Right lobe of liver (tissue), 4 donors: Measurements from ENCODE around the gene MYOM3.

Experiments
- POLR2A ChIP-seq: fragments of 450-650 bp; IDR thresholded peaks from one replicate; pipeline ENCODE4 v1.6.1; 2017; ENCODE audit warnings: antibody characterized with exemption, mild to moderate bottlenecking
- TF ChIP-seq, protein P1 (sequence below), 4 donors: fragments of 200-600 bp in 3 of 4; fragments of 450-650 bp in 1 of 4; IDR thresholded peaks; one replicate each; pipeline versions ENCODE4 v1.5.1 to v1.8.0; 2016 to 2022; ENCODE audit warnings: antibody characterized with exemption in 4 of 4, mild to moderate bottlenecking in 2 of 4
- donor health status: DM: no; HTN: no; CAD: no.
- donor health status: DM: no; HTN: no; CAD: no.
- donor health status: DM: no; HTN: yes; CAD: no.

GRCh38 chr1:24093732-24094131 is 18.2 kb downstream of the MYOM3 start:
- TF ChIP-seq, protein P1, sequence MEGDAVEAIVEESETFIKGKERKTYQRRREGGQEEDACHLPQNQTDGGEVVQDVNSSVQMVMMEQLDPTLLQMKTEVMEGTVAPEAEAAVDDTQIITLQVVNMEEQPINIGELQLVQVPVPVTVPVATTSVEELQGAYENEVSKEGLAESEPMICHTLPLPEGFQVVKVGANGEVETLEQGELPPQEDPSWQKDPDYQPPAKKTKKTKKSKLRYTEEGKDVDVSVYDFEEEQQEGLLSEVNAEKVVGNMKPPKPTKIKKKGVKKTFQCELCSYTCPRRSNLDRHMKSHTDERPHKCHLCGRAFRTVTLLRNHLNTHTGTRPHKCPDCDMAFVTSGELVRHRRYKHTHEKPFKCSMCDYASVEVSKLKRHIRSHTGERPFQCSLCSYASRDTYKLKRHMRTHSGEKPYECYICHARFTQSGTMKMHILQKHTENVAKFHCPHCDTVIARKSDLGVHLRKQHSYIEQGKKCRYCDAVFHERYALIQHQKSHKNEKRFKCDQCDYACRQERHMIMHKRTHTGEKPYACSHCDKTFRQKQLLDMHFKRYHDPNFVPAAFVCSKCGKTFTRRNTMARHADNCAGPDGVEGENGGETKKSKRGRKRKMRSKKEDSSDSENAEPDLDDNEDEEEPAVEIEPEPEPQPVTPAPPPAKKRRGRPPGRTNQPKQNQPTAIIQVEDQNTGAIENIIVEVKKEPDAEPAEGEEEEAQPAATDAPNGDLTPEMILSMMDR (IDR thresholded peaks at IDR 0.05), result no peak
- TF ChIP-seq POLR2A, result no peak
